ENCODE measurements around the gene DEFB129. TPM values are rescaled to one million over a fixed set of nuclear protein-coding genes. Genes with fewer than 3 reads are reported as not detected.

The DEFB129 gene
- total and polyA plus RNA-seq, 4 donors, result not detected

DNA sequence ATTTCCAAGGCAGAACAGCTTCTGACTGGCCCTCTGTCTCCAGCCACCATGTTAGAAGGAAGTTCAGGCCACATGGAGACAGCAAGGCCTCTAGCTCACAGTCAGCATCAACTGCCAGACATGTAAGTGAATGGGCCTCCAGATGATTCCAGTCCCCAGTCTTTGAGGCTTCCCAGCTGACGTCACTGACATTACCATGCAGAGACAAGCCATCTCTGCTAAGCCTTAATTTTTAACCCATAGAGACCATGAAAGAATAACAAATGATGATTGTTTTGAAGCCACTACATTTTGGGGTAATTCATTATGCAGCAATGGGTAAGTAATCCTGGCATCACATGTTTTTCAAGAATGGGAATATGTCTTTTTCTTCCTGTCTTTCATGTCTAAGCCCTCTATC, 11.3 kb upstream of the DEFB129 start:
- Histone ChIP-seq H3K4me1 (ENCODE audit: control insufficient read depth in 4 of 4, insufficient read depth in 4 of 4, low read length in 3 of 4) (no peaks in the 10 kb centered on the region), H3K27me3 (ENCODE audit: control insufficient read depth in 4 of 4, insufficient read depth in 4 of 4, low read length in 3 of 4) (peaks cover 0 to 2% (median 0%) of the 10 kb centered on the region in 4 donors), H3K36me3 (ENCODE audit: control insufficient read depth in 4 of 4, insufficient read depth in 3 of 4, low read depth in 1 of 4, low read length in 3 of 4) (no peaks in the 10 kb centered on the region), H3K4me3 (ENCODE audit: low read depth in 1 of 3, low read length in 3 of 3) (no peak overlapping the region), H3K27ac (ENCODE audit: low read depth in 1 of 2, low read length in 2 of 2) (no peak overlapping the region), H3K9me3 (ENCODE audit: control insufficient read depth in 4 of 4, low read length in 3 of 4) (no peaks in the 10 kb centered on the region), H3K9ac (ENCODE audit: low read depth in 1 of 2, low read length in 2 of 2) (no peak overlapping the region)
- 82% methylated on average over 1 of the region's 1 CpG for WGBS
- TF ChIP-seq SP1 (IDR thresholded peaks at IDR 0.05) (no peak), HNF4G (IDR thresholded peaks at IDR 0.05) (no peak), GABPA (IDR thresholded peaks at IDR 0.05 in 1 of 2, conservative IDR thresholded peaks at IDR 0.05 in 1 of 2) (no peak), YY1 (IDR thresholded peaks at IDR 0.05) (no peak), JUND (IDR thresholded peaks at IDR 0.05) (no peak), EGR1 (IDR thresholded peaks at IDR 0.05; ENCODE audit: low read depth in 2 of 2) (no peak), NR2F2 (IDR thresholded peaks at IDR 0.05) (no peak), TAF1 (conservative IDR thresholded peaks at IDR 0.05) (no peak), RAD21 (IDR thresholded peaks at IDR 0.05) (no peak), REST (IDR thresholded peaks at IDR 0.05) (no peak), HNF4A (conservative IDR thresholded peaks at IDR 0.05) (no peak)
- TF ChIP-seq, protein P1, sequence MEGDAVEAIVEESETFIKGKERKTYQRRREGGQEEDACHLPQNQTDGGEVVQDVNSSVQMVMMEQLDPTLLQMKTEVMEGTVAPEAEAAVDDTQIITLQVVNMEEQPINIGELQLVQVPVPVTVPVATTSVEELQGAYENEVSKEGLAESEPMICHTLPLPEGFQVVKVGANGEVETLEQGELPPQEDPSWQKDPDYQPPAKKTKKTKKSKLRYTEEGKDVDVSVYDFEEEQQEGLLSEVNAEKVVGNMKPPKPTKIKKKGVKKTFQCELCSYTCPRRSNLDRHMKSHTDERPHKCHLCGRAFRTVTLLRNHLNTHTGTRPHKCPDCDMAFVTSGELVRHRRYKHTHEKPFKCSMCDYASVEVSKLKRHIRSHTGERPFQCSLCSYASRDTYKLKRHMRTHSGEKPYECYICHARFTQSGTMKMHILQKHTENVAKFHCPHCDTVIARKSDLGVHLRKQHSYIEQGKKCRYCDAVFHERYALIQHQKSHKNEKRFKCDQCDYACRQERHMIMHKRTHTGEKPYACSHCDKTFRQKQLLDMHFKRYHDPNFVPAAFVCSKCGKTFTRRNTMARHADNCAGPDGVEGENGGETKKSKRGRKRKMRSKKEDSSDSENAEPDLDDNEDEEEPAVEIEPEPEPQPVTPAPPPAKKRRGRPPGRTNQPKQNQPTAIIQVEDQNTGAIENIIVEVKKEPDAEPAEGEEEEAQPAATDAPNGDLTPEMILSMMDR (IDR thresholded peaks at IDR 0.05; ENCODE audit: low read depth, low read length, missing input control), result no peak
- DNase-seq (ENCODE audit: low spot score), result no peak

DNA sequence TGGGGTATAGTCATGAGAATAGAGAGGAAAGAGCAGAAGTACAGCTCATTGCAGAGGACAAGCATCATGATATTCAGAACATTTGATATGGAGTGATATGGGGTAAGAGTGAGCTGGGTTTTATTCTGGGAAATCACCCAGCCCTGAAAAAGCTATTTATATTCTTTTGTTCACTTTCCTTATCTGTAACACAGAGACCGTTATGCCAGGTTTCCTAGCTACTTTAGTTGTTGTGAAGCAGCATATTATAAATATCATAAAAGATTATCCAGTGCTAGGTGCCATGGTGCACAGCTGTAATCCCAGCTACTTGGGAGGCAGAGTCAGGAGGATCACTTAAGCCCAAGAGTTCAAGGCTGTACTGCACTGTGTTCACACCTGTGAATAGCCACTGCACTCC, 9.8 kb upstream of the DEFB129 start:
- Histone ChIP-seq H3K4me3 (ENCODE audit: low read depth in 1 of 3, low read length in 3 of 3) (no peak overlapping the region), H3K27me3 (ENCODE audit: control insufficient read depth in 4 of 4, insufficient read depth in 4 of 4, low read length in 3 of 4) (peaks cover 0 to 2% (median 0%) of the 10 kb centered on the region in 4 donors), H3K36me3 (ENCODE audit: control insufficient read depth in 4 of 4, insufficient read depth in 3 of 4, low read depth in 1 of 4, low read length in 3 of 4) (no peaks in the 10 kb centered on the region), H3K4me1 (ENCODE audit: control insufficient read depth in 4 of 4, insufficient read depth in 4 of 4, low read length in 3 of 4) (no peaks in the 10 kb centered on the region), H3K9me3 (ENCODE audit: control insufficient read depth in 4 of 4, low read length in 3 of 4) (no peaks in the 10 kb centered on the region), H3K27ac (ENCODE audit: low read depth in 1 of 2, low read length in 2 of 2) (no peak overlapping the region), H3K9ac (ENCODE audit: low read depth in 1 of 2, low read length in 2 of 2) (no peak overlapping the region)
- TF ChIP-seq, protein P1 (IDR thresholded peaks at IDR 0.05; ENCODE audit: low read depth, low read length, missing input control), result no peak
- TF ChIP-seq RAD21 (IDR thresholded peaks at IDR 0.05), result no peak
- TF ChIP-seq REST (IDR thresholded peaks at IDR 0.05), result no peak
- TF ChIP-seq NR2F2 (IDR thresholded peaks at IDR 0.05), result no peak
- no peak for TF ChIP-seq TAF1 (conservative IDR thresholded peaks at IDR 0.05)
- TF ChIP-seq GABPA (IDR thresholded peaks at IDR 0.05 in 1 of 2, conservative IDR thresholded peaks at IDR 0.05 in 1 of 2), result no peak
- 77% methylated on average over 1 of the region's 1 CpG for WGBS
- DNase-seq (ENCODE audit: low spot score), result no peak

Measured in liver (tissue), 9 donors.